Fibroblast of lung (primary cell): Measurements from ENCODE around the gene HEBP2. TPM values are rescaled to one million over a fixed set of nuclear protein-coding genes. Genes with fewer than 3 reads are reported as not detected.
"Not testable (repeated sequence)": the region's sequence is repeated elsewhere in the genome, so short reads cannot be mapped to it uniquely, and the experiment has no call there.

ENCODE experiments used
- DNase-seq, 2 donors: peaks; one replicate each; pipeline versions ENCODE4 v3.0.0 to v3.0.0-alpha.2; 2010; ENCODE audit warnings: low read depth in 2 of 2
- H2AFZ ChIP-seq: 2 replicates; pipeline ENCODE4 v1.5.1; 2012; ENCODE audit warnings: low read length, control low read depth, inconsistent platforms
- H3K27ac ChIP-seq: 2 replicates; pipeline ENCODE4 v1.5.1; 2011; ENCODE audit warnings: low read length, control low read depth; ENCODE audit not compliant: insufficient read depth
- H3K27me3 ChIP-seq: 2 replicates; pipeline ENCODE4 v1.5.1; 2011; ENCODE audit warnings: mild to moderate bottlenecking, low read length; ENCODE audit not compliant: control insufficient read depth, insufficient read depth
- H3K36me3 ChIP-seq: 2 replicates; pipeline ENCODE4 v1.5.1; 2011; ENCODE audit warnings: low read length; ENCODE audit not compliant: control insufficient read depth, insufficient read depth
- H3K4me1 ChIP-seq: 2 replicates; pipeline ENCODE4 v1.5.1; 2011; ENCODE audit warnings: low read length; ENCODE audit not compliant: control insufficient read depth, insufficient read depth; ENCODE audit errors: extremely low read depth
- H3K4me2 ChIP-seq: 2 replicates; pipeline ENCODE4 v1.5.1; 2011; ENCODE audit warnings: low read length, control low read depth; ENCODE audit not compliant: insufficient read depth; ENCODE audit errors: extremely low read depth
- H3K4me3 ChIP-seq, 4 experiments: fragments of 200-600 bp in 1 of 4; sonication (generic) in 1 of 4; replicated peaks in 1 of 4; 2 replicates each; pipeline ENCODE4 v1.5.1; 2011 to 2016; ENCODE audit warnings: low read length in 4 of 4, low read depth in 3 of 4, mild to moderate bottlenecking in 3 of 4, control low read depth in 2 of 4, inconsistent platforms in 1 of 4, mixed read lengths in 1 of 4; ENCODE audit not compliant: insufficient read depth in 1 of 4; ENCODE audit errors: control extremely low read depth in 1 of 4
- H3K79me2 ChIP-seq: 2 replicates; pipeline ENCODE4 v1.5.1; 2012; ENCODE audit warnings: mild to moderate bottlenecking, low read length, inconsistent platforms; ENCODE audit not compliant: control insufficient read depth, insufficient read depth
- H3K9ac ChIP-seq: 2 replicates; pipeline ENCODE4 v1.5.1; 2011; ENCODE audit warnings: mild to moderate bottlenecking, low read length, control low read depth; ENCODE audit not compliant: insufficient read depth
- H3K9me3 ChIP-seq: 2 replicates; pipeline ENCODE4 v1.5.1; 2012; ENCODE audit warnings: low read depth, low read length; ENCODE audit not compliant: control insufficient read depth, insufficient read depth
- H4K20me1 ChIP-seq: 2 replicates; pipeline ENCODE4 v1.5.1; 2011; ENCODE audit warnings: low read length; ENCODE audit not compliant: control insufficient read depth, insufficient read depth; ENCODE audit errors: extremely low read depth
- CTCF ChIP-seq, 2 donors: IDR thresholded peaks in 1 of 2; conservative IDR thresholded peaks in 1 of 2; 1 replicate in 1 of 2; 2 replicates in 1 of 2; pipeline ENCODE4 v1.5.1; 2011 to 2012; ENCODE audit warnings: low read length in 2 of 2, control low read depth in 1 of 2, inconsistent platforms in 1 of 2, low read depth in 1 of 2, mild to moderate bottlenecking in 1 of 2
- EZH2 ChIP-seq: IDR thresholded peaks from 2 replicates; pipeline ENCODE4 v1.5.1; 2012; ENCODE audit warnings: low read length, control low read depth, mild to moderate bottlenecking; ENCODE audit errors: missing control alignments
- polyA minus RNA-seq: library from RNA; depleted of rRNA, polyadenylated mRNA; stranded (reverse); fragments of >200 nt; gene quantifications from 2 replicates; pipeline ENCODE4 v1.2.3, GENCODE V29; 2011; ENCODE audit warnings: low replicate concordance
- polyA plus RNA-seq, 2 donors: library from polyadenylated mRNA; depleted of rRNA in 1 of 2; stranded (reverse) in 1 of 2; unstranded in 1 of 2; fragments of >200 nt; gene quantifications; 2 replicates each; pipeline ENCODE4 v1.2.1, GENCODE V29; 2011 to 2012; ENCODE audit warnings: missing spikeins in 1 of 2
- total RNA-seq: library from RNA; depleted of rRNA; stranded (reverse); fragments of >200 nt; gene quantifications from 2 replicates; pipeline ENCODE4 v1.2.1, GENCODE V29; 2014

HEBP2 gene
- total RNA-seq (13.9 and 21.5 TPM in 2 replicates), polyA plus RNA-seq (17.2 and 30.0 TPM in 2 replicates), polyA minus RNA-seq (0.79 and 1.2 TPM in 2 replicates)
- polyA plus RNA-seq (2012): 62.9 and 80.9 TPM in 2 replicates

GRCh38 chr6:138403801-138404665 lies at the start of gene HEBP2:
Gene HEBP2, plus strand, starts transcription at chr6:138404223. Its CDS starts 273 bp downstream, at chr6:138404496.
- H3K4me2 ChIP-seq: peak within 1 kb of the TSS; percentile 90
- TF ChIP-seq CTCF (conservative IDR thresholded peaks at IDR 0.05 in 1 of 2, IDR thresholded peaks at IDR 0.05 in 1 of 2; ENCODE audit: low read depth in 1 of 2, low read length in 2 of 2) (peak; percentile 24 to 49), EZH2 (no peak)
- H3K27ac ChIP-seq: peak within 1 kb of the TSS; percentile 52
- peak within 1 kb of the TSS; percentile 68 for H3K9ac ChIP-seq
- peak within 1 kb of the TSS; percentile 88 for H2AFZ ChIP-seq
- DNase-seq: peak; percentile 78 to 87
- H3K27me3 ChIP-seq: no peaks in the 10 kb centered on the region
- peak within 1 kb of the TSS; percentile 72 to 91 (median 78) for H3K4me3 ChIP-seq
- H3K4me1 ChIP-seq: no peaks in the 10 kb centered on the region
- H3K9me3 ChIP-seq: no peaks in the 10 kb centered on the region
- H4K20me1 ChIP-seq: no peaks in the 10 kb centered on the region
- H3K79me2 ChIP-seq: no peaks in the 10 kb centered on the region
- H3K36me3 ChIP-seq: peaks cover 7% of the 10 kb centered on the region

- no peaks in the 10 kb centered on the region for H3K27me3 ChIP-seq
- no peaks in the 10 kb centered on the region for H3K36me3 ChIP-seq
- no peak overlapping the region for H2AFZ ChIP-seq
- no peak overlapping the region for H3K9ac ChIP-seq
- no peak overlapping the region for H3K4me2 ChIP-seq
- no peak overlapping the region for H3K4me3 ChIP-seq
- H3K79me2 ChIP-seq: no peaks in the 10 kb centered on the region
- no peaks in the 10 kb centered on the region for H4K20me1 ChIP-seq
- no peaks in the 10 kb centered on the region for H3K9me3 ChIP-seq
- no peaks in the 10 kb centered on the region for H3K4me1 ChIP-seq
- no peak for DNase-seq
- no peak for TF ChIP-seq CTCF (conservative IDR thresholded peaks at IDR 0.05 in 1 of 2, IDR thresholded peaks at IDR 0.05 in 1 of 2; ENCODE audit: low read depth in 1 of 2, low read length in 2 of 2)
- no peak for TF ChIP-seq EZH2
- H3K27ac ChIP-seq: no peak overlapping the region
These were observed 46.1 kb upstream of the HEBP2 start for GRCh38 chr6:138357928-138358327.

GRCh38 chr6:138368684-138369083 lies 35.3 kb upstream of the HEBP2 start:
- not testable (repeated sequence) for H2AFZ ChIP-seq, H3K9ac ChIP-seq, H3K4me3 ChIP-seq, H3K79me2 ChIP-seq, H4K20me1 ChIP-seq, H3K9me3 ChIP-seq, H3K27ac ChIP-seq, H3K27me3 ChIP-seq, DNase-seq, H3K4me1 ChIP-seq, H3K4me2 ChIP-seq, H3K36me3 ChIP-seq
